ENCODE data around the gene HMCN2. TPM values are rescaled to one million over a fixed set of nuclear protein-coding genes. Genes with fewer than 3 reads are reported as not detected.

HMCN2 gene
- total RNA-seq, 1 experiment from 2014 or later, result 5.6 TPM

- peaks cover 26% of the 10 kb centered on the region for H3K36me3 Mint-ChIP-seq
- TF ChIP-seq PRDM15 (CRISPR knock-in tag; IDR thresholded peaks at IDR 0.05), result 0 out of 2 replicates have a peak, but pooled peaks have one; percentile 30
- TF ChIP-seq ZNF532 (CRISPR knock-in tag; IDR thresholded peaks at IDR 0.05; ENCODE audit: borderline replicate concordance), result no peak
- no peak for TF ChIP-seq FOXP1 (CRISPR knock-in tag; IDR thresholded peaks at IDR 0.05; ENCODE audit: borderline replicate concordance)
- H3K9me3 Mint-ChIP-seq, result peaks cover 9% of the 10 kb centered on the region
- ATAC-seq (no peak), DNase-seq (ENCODE audit: low spot score) (no peak)
- H3K4me1 Mint-ChIP-seq, result peaks cover 2% of the 10 kb centered on the region; the same call in 1 of the 2 replicates
- no peak overlapping the region for H3K4me3 Mint-ChIP-seq
- H3K27me3 Mint-ChIP-seq (ENCODE audit: low read depth), result no peaks in the 10 kb centered on the region
- CTCF ChIA-PET, result interaction anchor here (0.7 to 1.3 kb wide), 3 partner anchors 13 to 92 kb away, joined by 3 to 7 read pairs (median 4); no protein-coding TSS in a partner anchor
- POLR2A ChIA-PET, result no interaction called here
- H3K27ac Mint-ChIP-seq, result no peak overlapping the region
Observed at GRCh38 chr9:130222833-130223232, 42.7 kb upstream of the HMCN2 start.

GRCh38 chr9:130225071-130225470 is 40.5 kb upstream of the HMCN2 start:
- POLR2A ChIA-PET, result no interaction called here
- Mint-ChIP-seq H3K36me3 (peaks cover 34% of the 10 kb centered on the region), H3K27ac (no peak overlapping the region), H3K4me3 (no peak overlapping the region), H3K27me3 (ENCODE audit: low read depth) (no peaks in the 10 kb centered on the region), H3K4me1 (peaks cover 2% of the 10 kb centered on the region; the same call in 1 of the 2 replicates), H3K9me3 (peaks cover 14% of the 10 kb centered on the region)
- ATAC-seq (no peak), DNase-seq (ENCODE audit: low spot score) (no peak)
- no peak for TF ChIP-seq HMGA2 (CRISPR knock-in tag; IDR thresholded peaks at IDR 0.05)
- no peak for TF ChIP-seq RORB (CRISPR knock-in tag; IDR thresholded peaks at IDR 0.05)
- TF ChIP-seq CDX4 (CRISPR knock-in tag; IDR thresholded peaks at IDR 0.05; ENCODE audit: borderline replicate concordance), result no peak
- no peak for TF ChIP-seq CREB1 (CRISPR knock-in tag; IDR thresholded peaks at IDR 0.05)
- no peak for TF ChIP-seq MAX (CRISPR knock-in tag; IDR thresholded peaks at IDR 0.05)
- TF ChIP-seq E2F4 (CRISPR knock-in tag; IDR thresholded peaks at IDR 0.05; ENCODE audit: borderline replicate concordance, low read depth), result no peak
- TF ChIP-seq ZSCAN18 (CRISPR knock-in tag; IDR thresholded peaks at IDR 0.05), result no peak
- no peak for TF ChIP-seq NR3C1 (CRISPR knock-in tag; conservative IDR thresholded peaks at IDR 0.05; ENCODE audit: low read depth)
- TF ChIP-seq SMAD3 (CRISPR knock-in tag; IDR thresholded peaks at IDR 0.05; ENCODE audit: borderline replicate concordance), result no peak
- TF ChIP-seq TP53 (CRISPR knock-in tag; IDR thresholded peaks at IDR 0.05), result no peak
- CTCF ChIA-PET, result interaction anchor here (1.1 kb wide), 1 partner anchor 11 kb away, joined by 3 read pairs; no protein-coding TSS in a partner anchor

Measured in WTC11 (cell line).